ENCODE measurements around the gene DIPK1A.

DIPK1A gene

GRCh38 chr1:92843429-92844352 is 117.6 kb downstream of the DIPK1A start:
- no peak for DNase-seq (ENCODE audit: low read depth in 2 of 2, low spot score in 1 of 2)

- DNase-seq (ENCODE audit: low read depth in 2 of 2, low spot score in 1 of 2): no peak
These were observed 118.2 kb downstream of the DIPK1A start for GRCh38 chr1:92843046-92843423.

GRCh38 chr1:92842082-92843045 is 118.9 kb downstream of the DIPK1A start:
- DNase-seq (ENCODE audit: low read depth in 2 of 2, low spot score in 1 of 2): no peak

GRCh38 chr1:92840600-92840999 is 120.7 kb downstream of the DIPK1A start:
- DNase-seq (ENCODE audit: low read depth in 2 of 2, low spot score in 1 of 2): no peak

GRCh38 chr1:92839442-92839841 is 121.8 kb downstream of the DIPK1A start:
- DNase-seq (ENCODE audit: low read depth in 2 of 2, low spot score in 1 of 2): no peak

- DNase-seq (ENCODE audit: low read depth in 2 of 2, low spot score in 1 of 2): no peak
These were observed 122.7 kb downstream of the DIPK1A start for GRCh38 chr1:92838519-92838918.

- no peak for DNase-seq (ENCODE audit: low read depth in 2 of 2, low spot score in 1 of 2)
These were observed 124.2 kb downstream of the DIPK1A start for GRCh38 chr1:92837062-92837461.

- no peak for DNase-seq (ENCODE audit: low read depth in 2 of 2, low spot score in 1 of 2)
These were observed 126.6 kb downstream of the DIPK1A start for GRCh38 chr1:92834617-92835016.

GRCh38 chr1:92833840-92834239 is 127.4 kb downstream of the DIPK1A start:
- no peak for DNase-seq (ENCODE audit: low read depth in 2 of 2, low spot score in 1 of 2)

- no peak for DNase-seq (ENCODE audit: low read depth in 2 of 2, low spot score in 1 of 2)
These were observed 128.6 kb downstream of the DIPK1A start for GRCh38 chr1:92832537-92833114.

GRCh38 chr1:92831762-92832536 is 129.3 kb downstream of the DIPK1A start, which contains the start of gene RPL5:
Gene RPL5 (plus strand): TSS chr1:92832040. CDS start chr1:92832115, 75 bp downstream.
- peak; percentile 92 to 95 for DNase-seq (ENCODE audit: low read depth in 2 of 2, low spot score in 1 of 2)

- DNase-seq (ENCODE audit: low read depth in 2 of 2, low spot score in 1 of 2): no peak
These were observed 129.9 kb downstream of the DIPK1A start for GRCh38 chr1:92831368-92831761.

GRCh38 chr1:92826792-92827191 is 134.5 kb downstream of the DIPK1A start:
- no peak for DNase-seq (ENCODE audit: low read depth in 2 of 2, low spot score in 1 of 2)

- DNase-seq (ENCODE audit: low read depth in 2 of 2, low spot score in 1 of 2): no peak
These were observed 138.4 kb downstream of the DIPK1A start for GRCh38 chr1:92822879-92823278.

- no peak for DNase-seq (ENCODE audit: low read depth in 2 of 2, low spot score in 1 of 2)
These were observed 140.7 kb downstream of the DIPK1A start for GRCh38 chr1:92820551-92820950.

GRCh38 chr1:92820024-92820423 is 141.2 kb downstream of the DIPK1A start:
- no peak for DNase-seq (ENCODE audit: low read depth in 2 of 2, low spot score in 1 of 2)

- no peak for DNase-seq (ENCODE audit: low read depth in 2 of 2, low spot score in 1 of 2)
These were observed 143.1 kb downstream of the DIPK1A start for GRCh38 chr1:92817986-92818764.

GRCh38 chr1:92817137-92817697 is 144.0 kb downstream of the DIPK1A start:
- no peak for DNase-seq (ENCODE audit: low read depth in 2 of 2, low spot score in 1 of 2)

- no peak for DNase-seq (ENCODE audit: low read depth in 2 of 2, low spot score in 1 of 2)
These were observed 144.5 kb downstream of the DIPK1A start for GRCh38 chr1:92816732-92817131.
